ENCODE results near the gene TCAP.

TCAP gene

GRCh38 chr17:39674179-39674578 lies 9.0 kb downstream of the TCAP start:
- H3K27ac Mint-ChIP-seq: peak overlapping the region in 1 of 3 experiments; percentile 65
- H3K4me3 Mint-ChIP-seq: no peak overlapping the region
- peaks cover 26% of the 10 kb centered on the region for H3K27me3 Mint-ChIP-seq (ENCODE audit: low read depth)
- TF ChIP-seq, protein P1, sequence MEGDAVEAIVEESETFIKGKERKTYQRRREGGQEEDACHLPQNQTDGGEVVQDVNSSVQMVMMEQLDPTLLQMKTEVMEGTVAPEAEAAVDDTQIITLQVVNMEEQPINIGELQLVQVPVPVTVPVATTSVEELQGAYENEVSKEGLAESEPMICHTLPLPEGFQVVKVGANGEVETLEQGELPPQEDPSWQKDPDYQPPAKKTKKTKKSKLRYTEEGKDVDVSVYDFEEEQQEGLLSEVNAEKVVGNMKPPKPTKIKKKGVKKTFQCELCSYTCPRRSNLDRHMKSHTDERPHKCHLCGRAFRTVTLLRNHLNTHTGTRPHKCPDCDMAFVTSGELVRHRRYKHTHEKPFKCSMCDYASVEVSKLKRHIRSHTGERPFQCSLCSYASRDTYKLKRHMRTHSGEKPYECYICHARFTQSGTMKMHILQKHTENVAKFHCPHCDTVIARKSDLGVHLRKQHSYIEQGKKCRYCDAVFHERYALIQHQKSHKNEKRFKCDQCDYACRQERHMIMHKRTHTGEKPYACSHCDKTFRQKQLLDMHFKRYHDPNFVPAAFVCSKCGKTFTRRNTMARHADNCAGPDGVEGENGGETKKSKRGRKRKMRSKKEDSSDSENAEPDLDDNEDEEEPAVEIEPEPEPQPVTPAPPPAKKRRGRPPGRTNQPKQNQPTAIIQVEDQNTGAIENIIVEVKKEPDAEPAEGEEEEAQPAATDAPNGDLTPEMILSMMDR (IDR thresholded peaks at IDR 0.05; ENCODE audit: unreplicated experiment in 3 of 3): no peak
- H3K9me3 Mint-ChIP-seq: no peaks in the 10 kb centered on the region
- peaks cover 32% of the 10 kb centered on the region for H3K4me1 Mint-ChIP-seq
- H3K36me3 Mint-ChIP-seq (ENCODE audit: low read depth): peaks cover 3% of the 10 kb centered on the region

- peaks cover 3% of the 10 kb centered on the region for H3K36me3 Mint-ChIP-seq (ENCODE audit: low read depth)
- H3K27me3 Mint-ChIP-seq (ENCODE audit: low read depth): peaks cover 20% of the 10 kb centered on the region
- peak overlapping the region; percentile 70 to 95 (median 74) for H3K27ac Mint-ChIP-seq
- TF ChIP-seq, protein P1 (IDR thresholded peaks at IDR 0.05; ENCODE audit: unreplicated experiment in 3 of 3): no peak
- H3K4me1 Mint-ChIP-seq: peaks cover 38% of the 10 kb centered on the region
- no peaks in the 10 kb centered on the region for H3K9me3 Mint-ChIP-seq
- H3K4me3 Mint-ChIP-seq: no peak overlapping the region
These were observed 9.7 kb downstream of the TCAP start for GRCh38 chr17:39674702-39675389.

DNA sequence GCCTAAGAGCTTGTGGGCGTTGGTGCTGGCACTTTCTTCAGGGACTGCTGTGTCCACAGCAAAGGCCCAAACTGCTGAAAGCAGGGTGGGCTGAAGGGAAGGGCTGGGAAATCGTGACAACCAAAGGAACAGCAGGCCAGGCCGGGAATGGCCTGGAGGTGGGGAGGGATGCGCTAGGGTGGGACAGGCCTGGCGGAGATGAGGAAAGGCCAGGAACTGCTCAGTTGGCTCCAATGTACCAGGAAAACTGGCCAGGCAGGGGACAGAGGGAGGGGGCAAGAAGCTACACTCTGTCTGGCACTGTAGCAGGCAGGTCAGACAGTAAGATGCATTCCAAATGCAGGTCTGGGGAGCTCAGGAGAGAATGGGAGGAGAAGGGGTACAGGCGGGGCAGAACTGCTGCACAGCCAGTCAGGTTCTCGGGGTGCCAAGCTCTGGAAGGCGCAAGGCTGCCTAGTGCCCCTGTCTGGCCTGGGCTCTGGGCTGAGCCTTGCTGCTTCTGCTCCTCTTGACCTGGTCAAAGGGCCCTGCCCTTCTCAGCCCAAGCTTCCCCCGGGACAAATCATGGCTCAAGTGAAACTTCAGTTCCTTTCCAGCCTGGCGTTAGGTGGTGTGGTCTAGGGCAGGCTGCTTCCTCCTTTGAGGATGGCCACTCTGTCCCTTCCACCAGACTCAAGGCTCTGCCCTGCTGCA lies 10.4 kb downstream of the TCAP start:
- Mint-ChIP-seq H3K36me3 (ENCODE audit: low read depth) (peaks cover 3% of the 10 kb centered on the region), H3K27ac (peak overlapping the region; percentile 70 to 95 (median 74)), H3K9me3 (no peaks in the 10 kb centered on the region), H3K4me3 (no peak overlapping the region), H3K27me3 (ENCODE audit: low read depth) (peaks cover 16% of the 10 kb centered on the region), H3K4me1 (peaks cover 45% of the 10 kb centered on the region)
- TF ChIP-seq, protein P1 (IDR thresholded peaks at IDR 0.05; ENCODE audit: unreplicated experiment in 3 of 3): no peak

- no peaks in the 10 kb centered on the region for H3K9me3 Mint-ChIP-seq
- H3K27ac Mint-ChIP-seq: peak overlapping the region; percentile 47 to 73 (median 70)
- TF ChIP-seq, protein P1 (IDR thresholded peaks at IDR 0.05; ENCODE audit: unreplicated experiment in 3 of 3): no peak
- H3K27me3 Mint-ChIP-seq (ENCODE audit: low read depth): peaks cover 12% of the 10 kb centered on the region
- peaks cover 6% of the 10 kb centered on the region for H3K36me3 Mint-ChIP-seq (ENCODE audit: low read depth)
- H3K4me3 Mint-ChIP-seq: no peak overlapping the region
- peaks cover 48% of the 10 kb centered on the region for H3K4me1 Mint-ChIP-seq
These were observed 11.2 kb downstream of the TCAP start for GRCh38 chr17:39676198-39676819.

DNA sequence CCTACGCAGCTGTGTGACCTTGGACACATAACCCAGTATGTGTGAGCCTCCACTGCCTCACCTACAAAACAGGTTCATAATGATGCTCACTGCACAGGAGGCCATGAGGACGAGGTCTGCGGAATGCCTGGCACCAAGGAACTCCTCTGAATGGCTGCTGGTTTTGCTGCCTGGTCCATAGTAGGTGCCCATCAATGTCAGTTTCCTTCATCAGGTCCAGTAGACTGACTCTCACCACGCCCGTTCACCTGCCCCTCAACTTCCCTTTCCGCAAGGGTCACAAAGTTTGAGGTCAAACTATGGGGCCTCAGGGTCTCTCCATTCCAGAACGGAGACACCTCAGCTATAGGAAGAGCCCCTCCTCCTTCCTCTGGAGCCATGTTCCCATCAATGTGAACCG lies 11.9 kb downstream of the TCAP start:
- Mint-ChIP-seq H3K27ac (peak overlapping the region; percentile 75 to 83 (median 80)), H3K27me3 (ENCODE audit: low read depth) (peaks cover 5% of the 10 kb centered on the region), H3K9me3 (no peaks in the 10 kb centered on the region), H3K4me3 (peak overlapping the region in 1 of 3 experiments; percentile 20), H3K4me1 (peaks cover 48% of the 10 kb centered on the region), H3K36me3 (ENCODE audit: low read depth) (peaks cover 6% of the 10 kb centered on the region)
- TF ChIP-seq, protein P1 (IDR thresholded peaks at IDR 0.05; ENCODE audit: unreplicated experiment in 3 of 3): no peak

Measured in nephron (organoid).